GM21390 (cell line): ENCODE data around the gene DGKD.

Experiments used
- ATAC-seq: cut with Tn5 transposase; IDR thresholded peaks from one replicate; pipeline ENCODE4 v1.9.1; 2021; ENCODE audit not compliant: unreplicated experiment

Gene DGKD

GRCh38 chr2:233411162-233411561 lies 56.9 kb downstream of the DGKD start:
- ATAC-seq: no peak

DNA sequence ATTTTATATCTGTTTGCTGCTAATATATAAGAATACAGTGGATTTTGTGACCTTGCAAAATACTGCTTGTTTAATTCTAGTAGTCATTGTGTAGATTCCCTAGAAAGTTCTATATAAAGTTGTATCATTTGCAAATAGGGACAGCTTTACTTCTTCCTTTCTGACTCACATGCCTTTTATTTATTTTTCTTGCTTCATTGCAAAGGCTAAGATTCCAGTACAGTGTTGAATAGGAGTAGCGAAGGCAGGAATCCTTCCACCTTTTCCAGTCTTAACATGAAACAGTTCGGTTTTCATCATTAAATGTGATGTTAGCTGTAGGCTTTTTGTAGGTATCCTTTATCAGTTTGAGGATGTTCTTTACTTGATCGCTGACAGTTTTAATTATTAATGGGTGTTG lies 58.1 kb downstream of the DGKD start:
- no peak for ATAC-seq

DNA sequence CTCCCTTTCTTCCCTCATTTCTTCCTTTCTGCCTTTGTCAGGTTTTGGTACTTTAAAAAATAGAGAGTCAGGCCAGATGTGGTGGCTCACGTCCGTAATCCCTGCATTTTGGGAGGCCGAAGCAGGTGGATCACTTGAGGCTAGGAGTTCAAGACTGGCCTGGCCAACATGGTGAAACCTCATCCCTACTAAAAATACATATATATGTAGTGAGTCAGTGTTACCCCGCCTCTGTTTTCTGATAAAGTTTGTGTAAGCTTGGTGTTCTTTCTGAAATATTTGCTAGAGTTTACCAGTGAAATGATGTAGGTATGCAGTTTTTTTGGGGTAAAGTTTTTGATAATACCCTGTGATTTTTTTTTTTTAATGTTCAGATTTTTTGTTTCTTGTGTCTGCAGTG lies 58.8 kb downstream of the DGKD start:
- ATAC-seq: no peak

- ATAC-seq: no peak
Measured at GRCh38 chr2:233413559-233414272, 59.4 kb downstream of the DGKD start.

- ATAC-seq: no peak
Measured at GRCh38 chr2:233414273-233414654, 60.0 kb downstream of the DGKD start.

- ATAC-seq: no peak
Measured at GRCh38 chr2:233414777-233415570, 60.7 kb downstream of the DGKD start.

- ATAC-seq: no peak
Measured at GRCh38 chr2:233416199-233416598, 61.9 kb downstream of the DGKD start.

GRCh38 chr2:233416706-233417105 lies 62.4 kb downstream of the DGKD start:
- no peak for ATAC-seq

- ATAC-seq: no peak
Measured at GRCh38 chr2:233417282-233417681, 63.0 kb downstream of the DGKD start.

DNA sequence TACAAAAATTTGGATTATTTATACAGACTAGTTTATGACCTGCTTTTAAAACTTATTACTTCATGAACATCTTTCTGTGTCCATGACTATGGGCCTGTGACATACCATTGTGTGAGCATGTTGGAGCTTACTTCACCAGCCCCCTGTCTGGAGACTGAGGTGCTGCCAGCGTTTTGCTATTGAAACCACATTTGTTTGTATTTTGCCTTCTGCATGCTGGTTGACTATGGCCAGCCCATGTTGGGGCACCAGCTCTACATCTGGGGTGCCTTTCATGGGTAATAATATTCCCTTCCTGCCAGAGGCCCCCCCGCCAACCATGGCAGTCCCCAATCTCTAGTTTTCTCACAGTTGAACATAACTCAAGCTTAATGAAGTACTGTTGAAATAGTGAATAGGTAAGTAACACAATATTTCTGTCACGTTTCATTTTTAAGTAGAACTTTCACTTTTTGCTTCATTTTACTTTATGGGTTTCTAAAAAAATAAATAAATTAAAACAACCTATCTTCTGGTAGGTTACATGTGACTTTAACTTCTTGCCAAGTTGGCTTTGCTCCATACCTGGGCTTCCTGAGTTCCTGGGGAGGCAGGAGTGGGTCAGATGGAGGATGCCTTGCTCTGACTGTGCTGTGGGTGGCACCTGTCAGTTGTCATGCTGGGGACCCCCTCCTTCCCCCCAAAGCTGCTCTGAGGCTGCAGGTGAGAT lies 63.9 kb downstream of the DGKD start:
- no peak for ATAC-seq

DNA sequence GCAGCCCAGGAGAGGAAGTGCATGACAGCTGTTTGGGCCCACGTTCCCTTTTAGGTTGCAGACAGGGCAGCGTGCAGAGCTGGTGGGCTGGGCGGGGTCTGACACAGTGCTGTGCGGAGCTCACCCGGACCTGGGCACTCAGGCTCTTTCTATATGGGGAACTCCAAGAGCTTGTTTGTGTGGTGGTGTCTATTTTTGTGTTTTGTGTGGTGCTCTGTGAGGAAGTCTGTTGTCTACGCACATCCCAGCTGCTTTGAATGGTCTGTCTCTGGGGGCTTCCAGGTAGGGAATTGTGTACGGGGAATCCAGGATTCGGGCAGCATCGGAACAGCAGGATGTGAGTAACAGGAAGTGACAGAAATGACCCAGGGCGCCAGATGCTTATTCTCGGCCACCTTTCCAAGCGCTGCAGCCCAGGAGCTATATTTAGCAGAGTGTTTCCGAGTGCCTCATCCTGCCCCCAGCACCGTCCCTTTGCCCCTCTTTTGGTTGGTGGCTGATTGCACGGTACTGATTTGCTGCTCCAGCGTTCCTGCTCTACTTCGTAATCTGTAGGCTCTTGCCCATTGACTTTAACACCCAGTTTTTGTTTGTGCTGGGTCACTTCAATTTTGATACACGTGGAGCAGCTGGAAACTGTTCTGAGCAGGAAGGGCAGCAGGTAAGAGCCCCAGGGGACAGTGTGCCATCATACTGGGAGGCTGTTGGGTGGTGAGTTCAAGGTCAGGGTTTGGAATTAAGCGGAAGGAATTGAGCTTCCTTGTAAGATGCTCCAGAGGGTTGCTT lies 64.7 kb downstream of the DGKD start:
- ATAC-seq: peak; percentile 42

GRCh38 chr2:233419602-233420391 lies 65.5 kb downstream of the DGKD start:
- no peak for ATAC-seq

GRCh38 chr2:233421091-233421816 lies 67.0 kb downstream of the DGKD start:
- no peak for ATAC-seq

DNA sequence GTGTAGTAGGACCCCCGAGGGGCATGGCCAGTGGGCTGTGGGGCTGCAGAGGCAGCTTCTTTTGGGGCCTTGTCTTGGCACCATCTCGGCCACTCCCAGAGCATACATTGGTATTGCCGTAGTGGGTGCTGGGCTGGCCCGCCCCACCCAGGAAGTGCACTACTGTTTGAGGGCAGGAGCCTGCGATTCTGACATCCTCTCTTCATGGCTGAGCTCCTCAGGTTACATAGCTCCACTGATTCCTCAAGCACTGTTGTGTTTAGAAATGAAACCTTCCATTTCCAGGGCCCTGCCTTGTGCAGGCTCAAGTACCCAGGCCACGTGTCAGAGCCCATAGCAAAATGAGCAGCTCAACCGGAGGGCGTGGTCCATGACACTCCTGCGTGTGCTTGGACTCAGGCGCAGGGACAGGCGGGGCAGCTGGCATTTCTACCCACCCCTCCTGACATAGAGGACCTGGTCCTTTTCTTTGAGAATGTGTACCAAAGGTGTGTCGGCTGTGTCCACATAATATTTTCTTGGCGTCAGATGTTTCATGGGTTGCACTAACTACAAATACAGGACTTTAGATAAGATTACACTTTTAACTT lies 67.9 kb downstream of the DGKD start:
- ATAC-seq: peak; percentile 50

DNA sequence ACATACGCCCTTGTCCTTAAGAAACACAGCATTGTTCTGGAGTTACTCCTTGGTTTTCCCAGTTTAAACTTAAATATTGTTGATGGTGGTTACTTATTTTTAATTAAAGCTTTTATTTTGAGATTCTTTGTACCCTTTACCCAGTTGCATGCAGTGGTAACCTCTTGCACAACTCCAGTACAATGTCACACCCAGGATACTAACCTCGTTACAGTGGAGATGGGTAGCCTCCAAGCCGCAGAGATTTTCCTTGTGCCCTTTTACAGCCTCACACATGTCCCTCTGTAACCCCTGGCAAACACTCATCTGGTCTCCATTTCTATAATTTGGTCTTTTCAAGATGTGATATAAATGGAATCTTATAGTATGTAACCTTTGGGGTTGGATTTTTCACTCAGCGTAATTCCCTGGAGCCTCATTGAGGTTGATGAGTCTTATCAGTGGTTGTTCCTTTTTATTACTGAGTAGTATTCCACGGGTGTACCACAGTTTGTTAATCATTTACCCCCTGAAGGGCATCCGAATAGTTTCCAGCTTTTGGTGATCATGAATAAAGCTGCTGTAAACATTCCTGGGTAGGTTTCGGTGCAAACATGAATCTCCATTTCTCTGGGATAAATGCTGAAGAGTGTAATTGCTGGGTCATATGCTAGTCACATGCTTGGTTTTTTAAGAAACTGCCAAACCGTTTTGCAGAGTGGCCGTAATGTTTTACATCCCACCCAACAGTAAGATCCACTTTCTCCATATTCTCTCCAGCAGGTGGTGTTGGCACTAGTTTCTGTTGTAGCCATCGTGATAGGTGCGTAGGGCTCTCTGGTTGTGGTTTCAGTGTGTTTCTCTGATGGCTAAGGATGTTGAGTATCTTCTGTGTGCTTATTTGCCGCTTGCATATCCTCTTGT lies 68.6 kb downstream of the DGKD start:
- no peak for ATAC-seq

- no peak for ATAC-seq
Measured at GRCh38 chr2:233423552-233423860, 69.2 kb downstream of the DGKD start.

DNA sequence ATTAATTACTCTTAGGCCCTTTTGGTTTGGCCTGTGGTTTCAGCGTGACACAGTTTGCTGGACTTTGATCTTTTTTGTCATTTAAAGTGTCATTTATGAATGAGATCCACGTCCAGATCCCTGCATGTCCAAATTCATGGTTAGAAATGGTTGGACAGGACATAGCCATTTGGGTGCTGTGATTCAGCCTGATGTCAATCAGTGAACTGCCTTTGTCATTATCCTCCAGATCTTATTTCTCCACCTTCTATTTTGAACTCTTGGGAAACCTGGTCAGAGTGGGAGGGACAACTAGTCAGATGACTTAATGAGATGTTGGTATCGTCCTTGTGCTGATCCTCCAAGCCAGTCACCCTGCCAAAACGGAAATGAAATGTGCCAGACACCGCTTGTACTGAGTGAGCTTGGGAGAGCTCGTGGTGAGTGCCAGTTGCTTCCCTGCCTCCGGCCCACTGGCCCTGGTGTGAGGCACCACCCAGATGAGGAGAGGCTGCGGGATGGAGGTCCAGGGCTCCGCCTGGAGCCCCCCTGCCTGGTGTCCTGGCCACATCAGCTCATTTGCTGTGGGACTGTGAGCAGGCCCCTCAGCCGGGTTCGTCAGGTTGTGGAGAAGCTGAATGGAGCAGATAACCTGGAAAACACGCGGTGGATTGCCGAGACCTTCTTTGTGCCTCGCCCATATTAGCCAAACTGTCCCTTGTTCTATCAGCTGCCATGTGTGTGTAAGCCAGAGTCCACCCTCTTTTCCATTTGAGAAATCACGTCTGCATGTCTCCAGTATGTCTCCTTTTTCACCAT lies 70.1 kb downstream of the DGKD start:
- ATAC-seq: no peak
